ENCODE results near the gene DZIP1L. TPM values are rescaled to one million over a fixed set of nuclear protein-coding genes. Genes with fewer than 3 reads are reported as not detected.

Gene DZIP1L
- total RNA-seq, 1 experiment from 2014 or later: 11.1 TPM

- Histone ChIP-seq H3K36me3 (ENCODE audit: control insufficient read depth, insufficient read depth, low read length) (no peaks in the 10 kb centered on the region), H3K4me3 (ENCODE audit: low read depth in 2 of 2, low read length in 2 of 2) (no peak overlapping the region), H3K9me3 (ENCODE audit: control insufficient read depth, insufficient read depth, low read depth, low read length) (no peaks in the 10 kb centered on the region), H3K27me3 (ENCODE audit: control insufficient read depth, insufficient read depth, low read length) (no peaks in the 10 kb centered on the region), H3K4me1 (ENCODE audit: control insufficient read depth, insufficient read depth, low read length) (no peaks in the 10 kb centered on the region), H3K27ac (ENCODE audit: low read length) (no peak overlapping the region)
- DNase-seq (ENCODE audit: low read depth, low spot score): no peak
- CTCF ChIA-PET: no interaction called here
- ATAC-seq: no peak
- TF ChIP-seq SIN3A (IDR thresholded peaks at IDR 0.05; ENCODE audit: borderline replicate concordance, insufficient read depth, low read depth, low read length) (no peak), CTCF (IDR thresholded peaks at IDR 0.05) (no peak), POLR2AphosphoS5 (IDR thresholded peaks at IDR 0.05; ENCODE audit: low read depth, low read length) (no peak), TCF7L2 (IDR thresholded peaks at IDR 0.05; ENCODE audit: low read depth, low read length) (no peak), REST (IDR thresholded peaks at IDR 0.05; ENCODE audit: insufficient read depth in 1 of 2, low read depth in 2 of 2, low read length in 1 of 2) (no peak)
- POLR2A ChIA-PET: interaction anchor here (0.7 kb wide), 1 partner anchor 75 kb away, joined by 7 read pairs; no protein-coding TSS in a partner anchor
- intact Hi-C loops (cut with micrococcal nuclease; ENCODE audit: unreplicated experiment) (no loop called here), in situ Hi-C loops (cut with HindIII; ENCODE audit: low pct_unique_long_range_greater_than_20kb, low sequenced_read_pairs) (no loop called here)
- no TSS peak for BruUV-seq (replicated peaks)
Measured at GRCh38 chr3:138099417-138099816, 16.0 kb downstream of the DZIP1L start.

- DNase-seq (ENCODE audit: low read depth, low spot score) (no peak), ATAC-seq (peak; percentile 78)
- Histone ChIP-seq H3K9me3 (ENCODE audit: control insufficient read depth, insufficient read depth, low read depth, low read length) (no peaks in the 10 kb centered on the region), H3K27me3 (ENCODE audit: control insufficient read depth, insufficient read depth, low read length) (no peaks in the 10 kb centered on the region), H3K36me3 (ENCODE audit: control insufficient read depth, insufficient read depth, low read length) (no peaks in the 10 kb centered on the region), H3K27ac (ENCODE audit: low read length) (no peak overlapping the region), H3K4me3 (ENCODE audit: low read depth in 2 of 2, low read length in 2 of 2) (no peak overlapping the region), H3K4me1 (ENCODE audit: control insufficient read depth, insufficient read depth, low read length) (peaks cover under 1% of the 10 kb centered on the region; the same call in 1 of the 2 replicates)
- in situ Hi-C loops (cut with HindIII; ENCODE audit: low pct_unique_long_range_greater_than_20kb, low sequenced_read_pairs): no loop called here
- ChIA-PET CTCF (interaction anchor here (1.2 kb wide), 1 partner anchor 320 kb away, joined by 3 read pairs; no protein-coding TSS in a partner anchor), POLR2A (no interaction called here)
- no peak for TF ChIP-seq POLR2AphosphoS5 (IDR thresholded peaks at IDR 0.05; ENCODE audit: low read depth, low read length)
- TF ChIP-seq CTCF (IDR thresholded peaks at IDR 0.05): peak; percentile 77
- BruUV-seq (replicated peaks): no TSS peak
- intact Hi-C loops (cut with micrococcal nuclease; ENCODE audit: unreplicated experiment): no loop called here
Measured at GRCh38 chr3:138097192-138098172, 17.9 kb downstream of the DZIP1L start.

Data from Panc1 (cell line).